Mesenteric fat pad (tissue), 1 donor: ENCODE measurements around the gene LTV1. TPM values are rescaled to one million over a fixed set of nuclear protein-coding genes. Genes with fewer than 3 reads are reported as not detected.

Experiments
- DNase-seq: peaks from one replicate; pipeline ENCODE4 v3.0.0-alpha.2; 2020; ENCODE audit warnings: low spot score
- total RNA-seq: library from RNA; stranded (reverse); fragmentation: NEBNext Ultra II Directional; extraction: Animal tissue kit (Norgen Biotek cat#: 25700); gene quantifications from one replicate; pipeline ENCODE4 v1.2.1, GENCODE V29; 2021
- donor health status: DM: yes; HTN: yes; CAD: no.

Gene LTV1
- total RNA-seq, 1 donor from 2014 or later, result 31.4 TPM

DNA sequence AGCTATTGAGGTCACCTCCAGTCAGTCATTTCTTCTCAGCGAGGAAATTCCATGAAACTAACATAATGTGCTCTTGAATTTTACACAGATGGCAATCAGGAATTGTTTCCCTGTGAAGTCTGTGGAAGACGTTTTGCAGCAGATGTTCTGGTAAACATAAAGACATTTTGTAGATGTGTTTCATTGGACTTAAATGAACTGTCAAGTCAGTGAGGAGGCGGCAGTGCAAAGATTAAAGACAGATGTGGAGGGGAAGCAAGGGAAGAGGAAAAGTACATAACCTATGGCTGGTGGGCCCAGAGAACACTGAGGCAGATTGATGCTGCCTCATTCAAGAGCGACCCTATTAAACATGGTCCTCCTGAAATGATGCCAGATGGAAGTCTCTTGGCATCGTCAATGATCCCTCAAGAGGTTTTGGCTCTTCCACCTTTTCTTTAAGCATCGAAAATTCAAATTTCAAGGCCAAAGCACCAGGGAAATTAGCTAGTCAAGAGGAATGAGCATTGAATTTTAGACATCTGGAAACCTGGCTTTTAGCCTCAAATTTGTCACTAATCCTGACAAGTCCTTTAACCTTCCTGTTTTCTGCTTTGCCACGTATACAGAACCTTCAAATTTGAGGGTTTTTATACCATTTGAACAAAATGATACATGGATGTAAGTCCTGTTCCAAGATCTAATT, 41.2 kb downstream of the LTV1 start:
- no peak for DNase-seq

DNA sequence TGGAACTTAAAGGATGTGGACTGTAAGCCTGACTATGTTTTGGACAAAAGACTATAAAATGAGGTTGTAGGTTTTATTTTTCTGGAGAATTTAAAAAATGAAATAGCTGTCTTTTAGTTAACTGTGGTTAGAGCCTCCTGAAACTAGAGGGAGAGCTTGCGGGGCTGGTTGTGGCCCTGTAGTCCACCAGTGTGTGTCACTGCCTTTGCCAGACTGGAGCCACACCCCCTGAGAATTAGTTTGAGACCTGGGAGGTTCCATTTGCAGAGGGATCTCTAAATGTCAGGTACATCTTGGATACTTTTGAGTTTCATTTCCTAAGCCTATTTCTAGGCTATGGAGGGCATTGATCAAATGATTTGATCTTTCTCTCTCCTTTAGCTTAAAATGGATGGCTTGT, 42.0 kb downstream of the LTV1 start:
- no peak for DNase-seq

DNA sequence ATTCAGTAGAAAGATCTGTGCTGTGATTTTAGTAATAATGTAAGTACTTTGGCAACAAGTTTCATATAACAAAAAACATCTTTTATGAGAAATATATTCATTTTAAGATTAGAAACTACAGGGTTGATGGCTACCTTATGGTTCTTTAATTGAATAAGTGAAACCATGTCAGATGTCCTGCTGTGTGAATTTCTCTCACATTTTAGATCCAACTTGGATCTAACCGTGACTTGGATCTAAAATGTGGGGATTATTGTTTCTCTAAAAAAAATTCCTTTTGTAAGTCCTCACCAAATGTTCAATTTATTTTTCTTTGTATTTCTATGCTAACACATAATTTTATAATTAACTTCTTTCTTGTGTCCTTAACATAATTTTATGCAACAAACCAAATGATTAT, 51.5 kb downstream of the LTV1 start:
- DNase-seq, result no peak

- no peak for DNase-seq
Observed at GRCh38 chr6:143896126-143896860, 53.2 kb downstream of the LTV1 start.

GRCh38 chr6:143900358-143900757, 57.2 kb downstream of the LTV1 start:
- DNase-seq, result no peak

- no peak for DNase-seq
Observed at GRCh38 chr6:143901885-143902750, 59.0 kb downstream of the LTV1 start.

GRCh38 chr6:143902827-143903226, 59.7 kb downstream of the LTV1 start:
- no peak for DNase-seq

- no peak for DNase-seq
Observed at GRCh38 chr6:143911028-143911427, 67.9 kb downstream of the LTV1 start.

DNA sequence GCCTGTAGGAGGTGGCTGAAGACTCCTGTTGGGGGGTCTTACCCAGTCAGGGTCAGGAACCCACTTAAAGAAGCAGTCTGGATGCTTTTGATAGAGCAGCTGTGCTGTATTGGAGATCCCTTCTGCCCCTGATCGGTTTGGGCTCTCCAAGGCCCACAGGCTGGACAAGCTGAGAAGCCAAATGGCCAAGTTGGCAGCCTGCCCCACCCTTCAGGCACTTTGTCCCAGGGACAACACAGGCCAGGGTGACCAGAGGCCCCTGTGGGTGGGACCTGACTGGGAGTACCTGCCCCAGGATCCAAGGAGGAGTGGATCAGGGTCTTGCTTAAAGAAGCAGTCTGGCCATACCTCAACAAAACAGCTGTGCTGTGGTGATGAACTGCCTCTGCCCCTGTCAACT, 69.5 kb downstream of the LTV1 start:
- DNase-seq, result no peak

Other genes starting within 250 kb of the LTV1 start
- gene PHACTR2, start 165.4 kb upstream of the LTV1 start, total RNA-seq, result 67.4 TPM
- not detected for gene ZC2HC1B, start 21.1 kb downstream of the LTV1 start, total RNA-seq
- 40.9 TPM for gene PLAGL1, start 164.9 kb downstream of the LTV1 start, total RNA-seq